Activated CD8-positive, alpha-beta T cell treated with anti-CD3 and anti-CD28 coated beads, Interleukin-2, amount 10 ng/mL, durations not matched to agents 7 days and 5 days (primary cell): Measurements from ENCODE around the gene C1S. TPM values are rescaled to one million over a fixed set of nuclear protein-coding genes. Genes with fewer than 3 reads are reported as not detected.

Source experiments
- ATAC-seq: fragments of 150-1000 bp; cut with Tn5 transposase; one replicate; pipeline ENCODE4 v1.10.0; 2021; ENCODE audit warnings: moderate library complexity
- CTCF ChIA-PET: fragments of 350-600 bp; sonication (Branson Sonifier 250); formaldehyde crosslinking; loops from one replicate; lab custom pipeline; 2021; ENCODE audit warnings: antibody characterized with exemption; lab: Charles Lee
- POLR2A ChIA-PET: fragments of 350-600 bp; sonication (Branson Sonifier 250); formaldehyde crosslinking; loops from one replicate; lab custom pipeline; 2021; ENCODE audit warnings: antibody characterized with exemption; lab: Charles Lee
- DNase-seq: peaks from one replicate; pipeline ENCODE4 v3.0.0-alpha.2; 2020
- H3K27ac Mint-ChIP-seq: one replicate; pipeline ENCODE4 v1.8.0; 2021; ENCODE audit warnings: mild to moderate bottlenecking, mixed read lengths
- H3K27me3 Mint-ChIP-seq: one replicate; pipeline ENCODE4 v1.8.0; 2021; ENCODE audit warnings: low read depth, mixed read lengths
- H3K36me3 Mint-ChIP-seq: one replicate; pipeline ENCODE4 v1.8.0; 2021; ENCODE audit warnings: low read depth, mixed read lengths
- H3K4me1 Mint-ChIP-seq: one replicate; pipeline ENCODE4 v1.8.0; 2021; ENCODE audit warnings: low read depth, mixed read lengths
- H3K4me3 Mint-ChIP-seq: one replicate; pipeline ENCODE4 v1.8.0; 2021; ENCODE audit warnings: mild to moderate bottlenecking, mixed read lengths
- H3K9me3 Mint-ChIP-seq: one replicate; pipeline ENCODE4 v1.8.0; 2022; ENCODE audit warnings: mixed read lengths; ENCODE audit not compliant: insufficient read depth
- total RNA-seq, 2 experiments: library from RNA; stranded (reverse); gene quantifications; one replicate each; pipeline ENCODE4 v1.2.3, GENCODE V29; 2021

The C1S gene
- total RNA-seq, 2 experiments from 2014 or later = 0.50 to 0.90 TPM

DNA sequence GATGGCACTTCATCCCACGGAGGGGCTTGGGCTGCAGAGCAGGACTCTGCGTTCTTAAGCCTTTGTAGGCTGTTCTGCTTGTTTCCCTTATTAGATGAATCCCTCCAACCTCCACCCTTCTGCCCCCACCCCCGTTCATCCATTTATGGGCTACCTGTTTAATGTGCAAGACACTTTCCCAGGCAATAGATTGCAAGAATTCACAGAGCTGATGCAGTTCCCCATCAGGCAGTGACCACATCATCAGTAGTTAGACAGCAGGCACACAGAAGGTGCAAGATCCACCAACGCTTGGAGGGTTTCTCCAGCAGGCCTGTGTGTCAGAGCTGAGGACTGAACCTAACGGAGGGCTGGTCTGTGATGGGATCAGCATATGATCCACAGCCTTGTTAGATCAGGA lies 33.0 kb downstream of the C1S start:
- DNase-seq = no peak
- ChIA-PET POLR2A (interaction anchor here (1.1 to 2.2 kb wide), 2 partner anchors 9 to 149 kb away, joined by 3 to 12 read pairs; partner anchors contain the start of genes C12orf57 and RNU7-1), CTCF (interaction anchor here (0.9 to 1.4 kb wide), 4 partner anchors 14 to 118 kb away, joined by 3 to 6 read pairs (median 4); partner anchors contain the start of gene LPCAT3)
- Mint-ChIP-seq H3K27ac (no peak overlapping the region), H3K4me1 (peaks cover 12% of the 10 kb centered on the region), H3K9me3 (no peaks in the 10 kb centered on the region), H3K27me3 (peaks cover 5% of the 10 kb centered on the region), H3K4me3 (no peak overlapping the region), H3K36me3 (peaks cover 7% of the 10 kb centered on the region)
- ATAC-seq = no peak

DNA sequence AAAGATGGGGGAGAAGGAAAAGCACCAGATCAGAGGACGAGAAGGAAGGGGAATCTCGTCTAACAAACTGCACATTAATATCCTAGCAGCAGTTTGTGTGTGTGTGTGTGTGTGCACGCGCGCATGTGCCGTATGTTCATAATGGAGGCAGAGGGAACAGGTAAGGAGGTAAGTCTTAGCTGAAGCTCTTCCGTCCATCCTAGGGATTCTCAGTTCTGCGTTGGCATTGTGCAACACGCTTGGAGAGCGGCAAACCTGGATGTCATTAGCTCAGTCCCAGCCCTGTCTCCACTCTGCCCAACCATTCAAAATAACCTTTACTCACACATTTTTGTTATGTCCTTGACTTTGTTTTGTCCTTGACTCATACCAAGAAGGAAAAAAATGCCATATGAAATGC lies 33.4 kb downstream of the C1S start:
- ChIA-PET CTCF (interaction anchor here (0.7 to 1.4 kb wide), 3 partner anchors 19 to 76 kb away, joined by 3 to 4 read pairs (median 4); partner anchors contain the start of gene LPCAT3), POLR2A (interaction anchor here (0.6 to 2.2 kb wide), 4 partner anchors 9 to 150 kb away, joined by 3 to 12 read pairs (median 4); partner anchors contain the start of genes C12orf57, C1RL and RNU7-1)
- DNase-seq (no peak), ATAC-seq (no peak)
- H3K27me3 Mint-ChIP-seq = peaks cover 5% of the 10 kb centered on the region
- no peak overlapping the region for H3K27ac Mint-ChIP-seq
- peaks cover 9% of the 10 kb centered on the region for H3K36me3 Mint-ChIP-seq
- H3K9me3 Mint-ChIP-seq = no peaks in the 10 kb centered on the region
- H3K4me3 Mint-ChIP-seq = no peak overlapping the region
- peaks cover 12% of the 10 kb centered on the region for H3K4me1 Mint-ChIP-seq

DNA sequence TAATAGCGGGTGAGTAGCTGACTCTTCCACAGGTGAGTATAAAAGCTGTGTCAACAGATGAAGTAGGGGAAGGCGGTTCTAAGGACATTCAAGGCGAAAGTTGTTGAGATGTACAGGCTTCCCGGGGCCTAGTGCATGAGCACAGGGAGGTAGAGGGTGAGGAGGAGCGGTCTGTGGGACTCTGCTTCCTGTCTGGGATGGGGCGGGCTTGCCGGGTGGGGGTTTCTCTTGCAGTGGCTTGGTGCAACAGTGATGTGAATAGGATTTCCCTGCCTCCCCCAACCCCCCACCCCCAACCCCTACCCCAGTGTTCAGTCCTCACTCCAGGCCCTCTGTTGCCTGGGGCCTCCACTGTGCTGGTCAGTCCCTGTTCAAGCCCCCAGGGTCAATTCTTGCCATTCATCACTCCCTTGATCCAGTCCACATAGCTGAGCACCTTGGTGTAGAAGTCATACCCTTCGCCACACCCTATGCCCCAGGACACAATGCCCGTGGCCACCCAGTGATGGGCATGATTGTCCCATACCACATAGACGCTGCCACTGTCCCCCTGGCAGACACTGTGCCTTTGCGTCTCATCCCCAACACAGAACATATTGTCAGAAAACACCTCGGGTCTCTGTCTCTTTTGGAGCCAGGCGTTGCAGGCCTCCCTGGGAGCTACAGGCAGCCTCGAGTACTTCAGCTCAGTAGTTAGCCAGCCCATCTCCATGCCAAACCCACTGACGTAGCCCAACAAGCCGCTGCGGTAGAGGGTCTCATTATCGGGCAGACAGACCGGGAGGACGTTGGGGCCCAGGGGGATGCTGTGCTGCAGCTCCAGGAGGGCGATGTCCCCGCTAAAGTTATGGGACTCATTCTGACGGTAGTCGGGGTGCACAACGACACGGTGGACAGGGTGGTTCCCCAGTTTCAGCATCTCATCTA lies 35.8 kb downstream of the C1S start:
- peak overlapping the region; percentile 57 for H3K27ac Mint-ChIP-seq
- POLR2A ChIA-PET = interaction anchor here (0.6 to 1.1 kb wide), 3 partner anchors 11 to 142 kb away, joined by 3 to 4 read pairs (median 4); no protein-coding TSS in a partner anchor
- DNase-seq (no peak), ATAC-seq (no peak)
- peaks cover 12% of the 10 kb centered on the region for H3K4me1 Mint-ChIP-seq
- H3K27me3 Mint-ChIP-seq = peaks cover 5% of the 10 kb centered on the region
- no peaks in the 10 kb centered on the region for H3K9me3 Mint-ChIP-seq
- peaks cover 13% of the 10 kb centered on the region for H3K36me3 Mint-ChIP-seq
- no peak overlapping the region for H3K4me3 Mint-ChIP-seq
- CTCF ChIA-PET = interaction anchor here (1.0 to 2.2 kb wide), 4 partner anchors 8 to 16 kb away, joined by 3 to 13 read pairs (median 7); partner anchors contain the start of gene C1RL

DNA sequence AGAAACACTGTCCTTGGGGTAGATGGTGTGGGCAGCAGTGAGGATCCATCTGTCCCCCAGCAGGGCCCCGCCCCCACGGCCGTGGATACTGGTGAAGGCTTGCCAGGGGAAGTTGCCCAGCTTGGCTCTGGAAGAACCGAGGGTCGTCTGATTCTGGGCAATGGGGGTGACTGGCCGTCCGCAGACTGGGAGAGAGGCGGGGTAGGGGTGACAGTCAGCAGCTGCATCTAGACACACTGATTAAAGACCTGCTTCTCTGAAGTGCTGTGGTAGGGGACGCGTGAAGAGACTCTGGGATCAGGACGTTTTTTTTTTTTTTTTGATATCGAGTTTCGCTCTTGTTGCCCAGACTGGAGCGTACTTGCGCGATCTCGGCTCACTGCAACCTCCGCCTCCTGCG lies 36.5 kb downstream of the C1S start:
- ATAC-seq (no peak), DNase-seq (no peak)
- H3K9me3 Mint-ChIP-seq = no peaks in the 10 kb centered on the region
- peaks cover 16% of the 10 kb centered on the region for H3K36me3 Mint-ChIP-seq
- POLR2A ChIA-PET = interaction anchor here (1.1 kb wide), 1 partner anchor 11 kb away, joined by 4 read pairs; no protein-coding TSS in a partner anchor
- CTCF ChIA-PET = interaction anchor here (1.7 to 2.0 kb wide), 2 partner anchors 11 to 12 kb away, joined by 8 to 13 read pairs; partner anchors contain the start of gene C1RL
- peaks cover 5% of the 10 kb centered on the region for H3K27me3 Mint-ChIP-seq
- no peak overlapping the region for H3K27ac Mint-ChIP-seq
- H3K4me1 Mint-ChIP-seq = peaks cover 11% of the 10 kb centered on the region
- H3K4me3 Mint-ChIP-seq = no peak overlapping the region

DNA sequence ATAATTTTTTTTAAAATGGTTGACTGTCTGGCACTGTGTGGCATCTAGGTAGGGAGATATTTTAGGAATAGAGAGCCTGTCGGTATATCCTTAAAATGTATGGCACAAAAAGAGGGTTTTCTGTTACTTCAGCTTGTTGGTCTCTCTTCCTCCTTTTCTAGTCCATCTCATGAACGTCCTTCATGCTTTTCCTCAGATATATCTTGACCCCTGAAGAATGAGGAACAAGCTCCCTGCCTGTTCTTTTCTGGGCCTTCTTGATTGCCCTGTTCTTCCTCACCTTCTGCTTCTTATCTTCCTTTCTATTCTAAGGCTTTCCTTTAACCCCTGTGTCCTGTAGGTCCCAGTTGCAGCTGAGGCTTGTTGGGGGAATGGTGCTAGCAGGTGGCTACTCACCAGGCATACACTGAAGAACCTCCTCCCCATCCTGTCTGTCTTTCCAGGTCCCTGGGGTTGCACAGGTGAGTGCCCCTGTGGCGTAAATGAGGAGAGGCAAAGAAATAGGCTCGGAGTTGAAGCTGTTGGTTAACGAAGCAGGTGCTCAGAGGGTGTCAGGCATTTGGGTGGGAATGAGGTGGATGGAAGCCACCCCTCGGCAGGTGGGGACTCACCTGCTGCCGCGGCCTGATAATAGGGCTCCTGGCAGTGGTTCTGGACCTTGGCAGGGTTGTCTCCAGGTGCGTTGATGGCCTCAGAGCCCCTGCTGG lies 38.9 kb downstream of the C1S start:
- H3K27ac Mint-ChIP-seq = no peak overlapping the region
- no peak for ATAC-seq
- peaks cover 32% of the 10 kb centered on the region for H3K36me3 Mint-ChIP-seq
- H3K4me1 Mint-ChIP-seq = peaks cover 19% of the 10 kb centered on the region
- ChIA-PET POLR2A (interaction anchor here (1.0 kb wide), 1 partner anchor 8 kb away, joined by 3 read pairs; no protein-coding TSS in a partner anchor), CTCF (interaction anchor here (1.4 to 1.5 kb wide), 2 partner anchors 13 to 81 kb away, joined by 3 read pairs; partner anchors contain the start of gene LPCAT3)
- H3K4me3 Mint-ChIP-seq = no peak overlapping the region
- H3K9me3 Mint-ChIP-seq = no peaks in the 10 kb centered on the region
- no peaks in the 10 kb centered on the region for H3K27me3 Mint-ChIP-seq
- no peak for DNase-seq

DNA sequence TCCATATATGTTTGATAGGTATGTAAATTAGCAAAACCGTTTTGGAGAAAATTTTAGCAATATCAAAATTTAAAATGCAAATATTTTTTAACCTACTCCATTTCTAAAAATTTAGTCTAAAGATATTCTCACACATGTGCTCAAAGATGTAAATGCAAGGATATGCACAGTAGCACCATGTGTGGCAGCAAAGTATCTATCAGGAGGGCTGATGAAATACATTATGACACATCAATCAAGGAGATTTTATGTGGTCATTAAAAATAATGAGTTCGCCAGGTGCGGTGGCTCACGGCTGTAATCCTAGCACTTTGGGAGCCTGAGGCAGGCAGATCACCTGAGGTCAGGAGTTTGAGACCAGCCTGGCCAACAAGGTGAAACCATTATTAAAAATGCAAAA lies 39.7 kb downstream of the C1S start:
- Mint-ChIP-seq H3K9me3 (peaks cover under 1% of the 10 kb centered on the region), H3K36me3 (peaks cover 38% of the 10 kb centered on the region), H3K27ac (no peak overlapping the region), H3K27me3 (no peaks in the 10 kb centered on the region), H3K4me1 (peaks cover 19% of the 10 kb centered on the region), H3K4me3 (no peak overlapping the region)
- DNase-seq = no peak
- ChIA-PET POLR2A (no interaction called here), CTCF (interaction anchor here (1.4 kb wide), 1 partner anchor 82 kb away, joined by 3 read pairs; the partner anchor contains the start of gene LPCAT3)
- no peak for ATAC-seq

DNA sequence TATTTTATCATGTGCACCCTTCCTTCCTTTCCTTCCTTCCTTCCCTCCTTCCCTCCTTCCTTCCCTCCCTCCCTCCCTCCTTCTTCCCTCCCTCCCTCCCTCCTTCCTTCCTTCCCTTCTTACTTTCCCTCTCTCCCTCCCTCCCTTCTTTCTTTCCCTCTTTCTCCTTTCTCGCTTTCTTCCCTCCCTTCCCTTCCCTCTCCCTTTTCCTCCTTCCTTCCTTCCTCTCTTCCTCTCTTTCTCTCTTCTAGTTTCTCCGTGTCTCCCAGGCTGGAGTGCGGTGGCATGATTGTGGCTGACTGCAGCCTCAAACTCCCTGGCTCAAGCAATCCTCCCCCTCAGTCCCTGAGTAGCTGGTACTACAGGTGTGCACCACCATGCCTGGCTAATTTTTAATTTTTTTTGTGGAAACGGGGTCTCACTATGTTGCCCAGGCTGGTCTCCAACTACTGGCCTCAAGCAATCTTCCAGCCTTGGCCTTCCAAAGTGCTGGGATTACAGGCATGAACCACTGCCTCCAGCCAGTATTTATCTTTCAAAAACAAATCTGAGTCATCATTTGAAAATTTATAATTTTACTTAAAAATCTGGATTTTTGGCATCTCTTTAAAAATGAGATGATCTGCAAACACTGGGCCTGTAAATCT lies 40.7 kb downstream of the C1S start:
- no peak for DNase-seq
- no peaks in the 10 kb centered on the region for H3K27me3 Mint-ChIP-seq
- no peak overlapping the region for H3K27ac Mint-ChIP-seq
- H3K36me3 Mint-ChIP-seq = peaks cover 46% of the 10 kb centered on the region
- no peak overlapping the region for H3K4me3 Mint-ChIP-seq
- POLR2A ChIA-PET = no interaction called here
- peaks cover 10% of the 10 kb centered on the region for H3K9me3 Mint-ChIP-seq
- peaks cover 25% of the 10 kb centered on the region for H3K4me1 Mint-ChIP-seq
- ATAC-seq = no peak
- CTCF ChIA-PET = interaction anchor here (1.4 kb wide), 1 partner anchor 83 kb away, joined by 3 read pairs; the partner anchor contains the start of gene LPCAT3

DNA sequence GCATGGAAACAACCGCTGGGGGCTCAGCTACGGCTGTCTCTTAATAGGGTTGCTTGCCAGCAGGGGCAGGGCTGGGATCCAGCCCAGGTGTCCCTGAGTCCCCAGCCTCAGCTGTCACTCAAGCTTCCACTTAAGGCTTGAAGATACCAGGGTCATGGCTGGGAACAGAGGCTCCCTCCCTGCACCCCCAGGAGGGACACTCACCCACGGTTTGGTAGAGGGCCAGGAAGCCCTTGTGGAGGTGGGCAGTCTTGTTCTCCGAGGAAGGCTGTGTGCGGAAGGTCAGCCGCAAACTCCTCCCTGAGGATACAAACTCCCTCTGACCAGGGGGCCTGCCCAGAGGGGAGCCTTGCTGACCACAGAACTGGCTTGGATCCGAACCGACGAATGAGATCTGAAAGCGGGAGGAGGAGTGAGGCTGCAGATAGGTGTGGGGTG lies 41.2 kb downstream of the C1S start:
- Mint-ChIP-seq H3K36me3 (peaks cover 51% of the 10 kb centered on the region), H3K4me1 (peaks cover 29% of the 10 kb centered on the region), H3K27ac (no peak overlapping the region), H3K4me3 (no peak overlapping the region), H3K9me3 (peaks cover 15% of the 10 kb centered on the region), H3K27me3 (no peaks in the 10 kb centered on the region)
- ChIA-PET CTCF (interaction anchor here (1.2 to 1.9 kb wide), 2 partner anchors 11 to 157 kb away, joined by 3 to 11 read pairs; no protein-coding TSS in a partner anchor), POLR2A (no interaction called here)
- ATAC-seq (no peak), DNase-seq (no peak)

DNA sequence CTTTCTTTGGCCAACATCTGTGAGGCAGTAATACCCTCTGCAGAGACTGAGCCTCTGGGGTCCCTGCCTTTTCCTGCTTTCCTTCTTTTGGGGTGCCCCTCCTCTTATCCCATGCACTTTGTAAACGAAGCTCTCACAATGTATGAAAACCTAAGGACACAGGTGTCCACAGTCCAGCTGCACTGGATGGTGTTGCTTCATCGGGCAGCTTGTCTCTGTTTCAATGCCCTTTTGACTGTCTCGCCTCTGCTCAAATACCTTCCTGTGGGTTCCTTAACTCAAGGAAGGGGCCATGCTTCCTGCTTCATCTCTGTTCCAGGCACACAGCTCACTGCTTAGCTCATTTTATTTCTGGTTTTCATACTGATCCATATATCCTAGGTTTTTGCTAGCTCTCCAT lies 42.1 kb downstream of the C1S start:
- Mint-ChIP-seq H3K4me1 (peaks cover 33% of the 10 kb centered on the region), H3K9me3 (peaks cover 18% of the 10 kb centered on the region), H3K27ac (peak overlapping the region; percentile 21), H3K36me3 (peaks cover 56% of the 10 kb centered on the region), H3K27me3 (no peaks in the 10 kb centered on the region), H3K4me3 (no peak overlapping the region)
- POLR2A ChIA-PET = interaction anchor here (0.9 kb wide), 1 partner anchor 9 kb away, joined by 3 read pairs; no protein-coding TSS in a partner anchor
- no peak for ATAC-seq
- CTCF ChIA-PET = interaction anchor here (0.7 to 1.9 kb wide), 3 partner anchors 11 to 158 kb away, joined by 3 to 11 read pairs (median 3); no protein-coding TSS in a partner anchor
- no peak for DNase-seq

DNA sequence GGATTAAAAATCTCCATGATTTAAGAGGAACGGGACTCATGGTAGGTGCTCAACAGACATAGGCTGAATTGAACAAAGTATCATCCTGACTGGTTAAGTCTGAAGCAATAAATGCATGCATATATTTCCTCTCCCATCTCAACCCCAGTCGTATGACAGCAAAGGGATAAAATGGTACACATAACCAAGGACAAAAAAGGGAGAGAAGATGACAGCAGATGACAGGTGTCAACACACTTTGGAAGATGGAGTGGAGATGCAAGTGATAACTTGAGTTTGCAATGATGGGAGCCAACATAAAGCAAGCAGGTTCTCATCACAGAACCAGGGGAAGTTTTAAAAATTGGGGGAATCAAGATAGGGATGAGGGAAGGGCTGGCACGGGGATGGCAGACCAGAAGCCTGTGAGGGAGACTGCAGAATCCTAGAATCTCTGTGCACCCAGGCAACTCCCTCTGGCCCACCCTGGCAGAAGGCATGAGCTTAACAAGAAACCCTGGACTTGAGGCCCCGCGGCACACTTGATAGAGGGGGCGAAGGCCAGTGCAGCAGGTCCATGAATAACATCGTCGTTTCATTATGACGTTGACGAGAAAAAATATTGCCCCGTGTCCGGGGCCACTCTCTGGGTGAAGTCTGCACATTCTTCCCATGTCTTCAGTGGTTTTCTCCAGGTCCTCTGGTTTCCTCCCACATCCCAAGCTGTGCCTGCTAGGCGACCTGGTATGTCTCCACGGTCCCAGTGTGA lies 43.5 kb downstream of the C1S start:
- Mint-ChIP-seq H3K4me1 (peaks cover 39% of the 10 kb centered on the region), H3K4me3 (no peak overlapping the region), H3K36me3 (peaks cover 52% of the 10 kb centered on the region), H3K27me3 (no peaks in the 10 kb centered on the region), H3K27ac (no peak overlapping the region), H3K9me3 (peaks cover 18% of the 10 kb centered on the region)
- CTCF ChIA-PET = interaction anchor here (0.8 to 1.3 kb wide), 4 partner anchors 8 to 1004 kb away, joined by 3 to 4 read pairs (median 3); no protein-coding TSS in a partner anchor
- POLR2A ChIA-PET = interaction anchor here (1.1 kb wide), 1 partner anchor 160 kb away, joined by 6 read pairs; the partner anchor contains the start of genes C12orf57 and RNU7-1
- ATAC-seq (no peak), DNase-seq (no peak)
